Measurements from ENCODE around the gene C1QL2.

- TF ChIP-seq CTCF (IDR thresholded peaks at IDR 0.05 in 8 of 11, conservative IDR thresholded peaks at IDR 0.05 in 3 of 11) (no peak), POLR2A (IDR thresholded peaks at IDR 0.05) (no peak)
Observed at GRCh38 chr2:119113489-119113770, 45.1 kb downstream of the C1QL2 start.

Data from spleen (tissue), 7 donors.